H1 (cell line): ENCODE measurements around the gene C3orf20. TPM values are rescaled to one million over a fixed set of nuclear protein-coding genes. Genes with fewer than 3 reads are reported as not detected.

ENCODE experiments used
- CTCF ChIA-PET: fragments of 300-600 bp; sonication (Branson Sonifier 250); formaldehyde crosslinking; loops from one replicate; lab custom pipeline; 2021; ENCODE audit not compliant: partially characterized antibody; lab: Charles Lee
- POLR2A ChIA-PET: fragments of 300-600 bp; sonication (Branson Sonifier 250); formaldehyde crosslinking; loops from one replicate; lab custom pipeline; 2021; ENCODE audit warnings: inconsistent platforms; ENCODE audit not compliant: partially characterized antibody; lab: Charles Lee
- DNase-seq, 2 experiments: peaks; one replicate each; pipeline versions ENCODE4 v3.0.0 to v3.0.0-alpha.2; 2010 to 2022; ENCODE audit warnings: low spot score in 2 of 2, low read depth in 1 of 2, mixed read lengths in 1 of 2
- FAIRE-seq: peaks from 2 replicates; lab custom pipeline; 2011; peaks lifted over from hg19 to GRCh38; lab: Jason Lieb, UNC
- H2AFZ ChIP-seq: 2 replicates; pipeline ENCODE4 v1.8.1; 2012; ENCODE audit warnings: low read length, inconsistent platforms
- H2AK5ac ChIP-seq: 2 replicates; pipeline ENCODE4 v1.6.1; 2013; ENCODE audit warnings: low read depth, low read length
- H2BK120ac ChIP-seq: replicated peaks from 2 replicates; pipeline ENCODE3; 2013; ENCODE audit warnings: low read depth, low read length, inconsistent platforms
- H2BK12ac ChIP-seq: 2 replicates; pipeline ENCODE4 v1.6.1; 2013; ENCODE audit warnings: low read depth, low read length
- H2BK15ac ChIP-seq: 2 replicates; pipeline ENCODE4 v1.6.1; 2013; ENCODE audit warnings: low read length
- H2BK20ac ChIP-seq: 2 replicates; pipeline ENCODE4 v1.6.1; 2013; ENCODE audit warnings: low read length
- H2BK5ac ChIP-seq: 2 replicates; pipeline ENCODE4 v1.6.1; 2013; ENCODE audit warnings: low read depth, low read length
- H3K14ac ChIP-seq: 2 replicates; pipeline ENCODE4 v1.6.1; 2013; ENCODE audit warnings: inconsistent platforms; ENCODE audit not compliant: insufficient read length
- H3K18ac ChIP-seq: 2 replicates; pipeline ENCODE4 v1.6.1; 2013; ENCODE audit warnings: low read length; ENCODE audit errors: extremely low read depth
- H3K23ac ChIP-seq: 2 replicates; pipeline ENCODE4 v1.6.1; 2013; ENCODE audit warnings: inconsistent platforms; ENCODE audit not compliant: insufficient read length
- H3K23me2 ChIP-seq: 2 replicates; pipeline ENCODE4 v1.6.1; 2013; ENCODE audit warnings: low read depth, low read length
- H3K27ac ChIP-seq: 2 replicates; pipeline ENCODE4 v1.6.1; 2011; ENCODE audit warnings: low read depth, low read length, inconsistent platforms
- H3K27me3 ChIP-seq, 4 experiments: replicated peaks in 1 of 4; 1 replicate in 1 of 4; 2 replicates in 3 of 4; pipeline versions ENCODE4 v1.6.1 to v1.8.1; 2011 to 2013; ENCODE audit warnings: low read length in 3 of 4, mild to moderate bottlenecking in 3 of 4, inconsistent platforms in 2 of 4, mixed read lengths in 2 of 4, moderate library complexity in 1 of 4; ENCODE audit not compliant: control insufficient read depth in 3 of 4, insufficient read depth in 3 of 4; ENCODE audit errors: extremely low read depth in 1 of 4
- H3K36me3 ChIP-seq, 4 experiments: 2 replicates each; pipeline versions ENCODE4 v1.6.1 to v1.8.1; 2011 to 2013; ENCODE audit warnings: mild to moderate bottlenecking in 4 of 4, low read length in 3 of 4, moderate library complexity in 2 of 4, control low read depth in 1 of 4, inconsistent platforms in 1 of 4; ENCODE audit not compliant: insufficient read depth in 4 of 4, control insufficient read depth in 2 of 4
- H3K4ac ChIP-seq: replicated peaks from 2 replicates; pipeline ENCODE3; 2013; ENCODE audit warnings: low read length, low read depth, mixed read lengths, inconsistent platforms; ENCODE audit not compliant: insufficient read length
- H3K4me1 ChIP-seq, 4 experiments: replicated peaks in 1 of 4; 1 replicate in 1 of 4; 2 replicates in 3 of 4; pipeline versions ENCODE4 v1.6.1 to v1.8.1; 2011 to 2013; ENCODE audit warnings: low read length in 3 of 4, inconsistent platforms in 2 of 4, mixed read lengths in 1 of 4; ENCODE audit not compliant: insufficient read depth in 4 of 4, control insufficient read depth in 3 of 4
- H3K4me2 ChIP-seq, 2 experiments: 2 replicates each; pipeline versions ENCODE4 v1.6.1 to v1.8.1; 2011 to 2013; ENCODE audit warnings: low read depth in 2 of 2, low read length in 2 of 2, control low read depth in 1 of 2, inconsistent platforms in 1 of 2, mild to moderate bottlenecking in 1 of 2; ENCODE audit not compliant: insufficient read depth in 1 of 2
- H3K4me3 ChIP-seq, 4 experiments: fragments of 200-600, 300-600 bp in 1 of 4; sonication (generic), shearing (Covaris generic), sonication (Bioruptor Twin) in 1 of 4; 2 replicates each; pipeline versions ENCODE4 v1.5.1 to v1.8.1; 2011 to 2016; ENCODE audit warnings: low read length in 4 of 4, low read depth in 3 of 4, control low read depth in 2 of 4, inconsistent platforms in 2 of 4, mild to moderate bottlenecking in 2 of 4, mixed read lengths in 1 of 4, moderate library complexity in 1 of 4; ENCODE audit not compliant: insufficient read depth in 2 of 4; ENCODE audit errors: extremely low read depth in 1 of 4
- H3K56ac ChIP-seq: replicated peaks from 2 replicates; pipeline ENCODE3; 2013; ENCODE audit warnings: low read depth, mild to moderate bottlenecking, mixed read lengths, low read length, inconsistent platforms; ENCODE audit not compliant: insufficient read length
- H3K79me1 ChIP-seq: 2 replicates; pipeline ENCODE4 v1.6.1; 2013; ENCODE audit warnings: low read depth, low read length, control low read depth
- H3K79me2 ChIP-seq, 2 experiments: 2 replicates each; pipeline versions ENCODE4 v1.6.1 to v1.8.1; 2012 to 2013; ENCODE audit warnings: low read length in 2 of 2, mild to moderate bottlenecking in 2 of 2, inconsistent platforms in 1 of 2; ENCODE audit not compliant: insufficient read depth in 2 of 2, control insufficient read depth in 1 of 2
- H3K9ac ChIP-seq, 4 experiments: replicated peaks in 1 of 4; 1 replicate in 1 of 4; 2 replicates in 3 of 4; pipeline versions ENCODE4 v1.6.1 to v1.8.1; 2011 to 2013; ENCODE audit warnings: low read depth in 3 of 4, low read length in 3 of 4, control low read depth in 2 of 4, mild to moderate bottlenecking in 2 of 4, moderate library complexity in 2 of 4, inconsistent platforms in 1 of 4; ENCODE audit errors: extremely low read depth in 1 of 4
- H3K9me3 ChIP-seq, 2 experiments: 2 replicates each; pipeline versions ENCODE4 v1.6.1 to v1.8.1; 2012 to 2013; ENCODE audit warnings: mild to moderate bottlenecking in 2 of 2, moderate library complexity in 2 of 2, control low read depth in 1 of 2, inconsistent platforms in 1 of 2, low read depth in 1 of 2, low read length in 1 of 2, mixed read lengths in 1 of 2; ENCODE audit not compliant: insufficient read depth in 2 of 2
- H4K20me1 ChIP-seq, 2 experiments: replicated peaks in 1 of 2; 2 replicates each; pipeline versions ENCODE3 to v1.8.1; 2011 to 2013; ENCODE audit warnings: inconsistent platforms in 2 of 2, low read length in 2 of 2, mild to moderate bottlenecking in 1 of 2; ENCODE audit not compliant: insufficient read depth in 2 of 2, control insufficient read depth in 1 of 2
- H4K5ac ChIP-seq: 2 replicates; pipeline ENCODE4 v1.6.1; 2013; ENCODE audit warnings: low read length, low read depth, mixed read lengths, inconsistent platforms; ENCODE audit not compliant: insufficient read length
- H4K8ac ChIP-seq: 2 replicates; pipeline ENCODE4 v1.8.0; 2013; ENCODE audit warnings: mild to moderate bottlenecking, moderate library complexity, low read length, inconsistent platforms; ENCODE audit not compliant: insufficient read depth; ENCODE audit errors: extremely low read depth
- H4K91ac ChIP-seq: replicated peaks from 2 replicates; pipeline ENCODE3; 2013; ENCODE audit warnings: low read length, mixed read lengths, inconsistent platforms; ENCODE audit not compliant: insufficient read length
- CEBPB ChIP-seq: IDR thresholded peaks from 2 replicates; pipeline ENCODE4 v1.6.1; 2012; ENCODE audit warnings: low read depth, low read length
- EP300 ChIP-seq, 2 experiments: IDR thresholded peaks; 1 replicate in 1 of 2; 2 replicates in 1 of 2; pipeline ENCODE4 v1.6.1; 2011 to 2012; ENCODE audit warnings: low read depth in 2 of 2, low read length in 2 of 2, mild to moderate bottlenecking in 2 of 2, borderline replicate concordance in 1 of 2, inconsistent platforms in 1 of 2, moderate library complexity in 1 of 2
- KDM5A ChIP-seq: fragments of 200-600 bp; IDR thresholded peaks from 2 replicates; pipeline ENCODE4 v1.7.1; 2012; ENCODE audit warnings: mild to moderate bottlenecking, low read length, inconsistent platforms, mixed read lengths
- WGBS, 2 experiments: shearing (Covaris generic) in 1 of 2; methylation state at CpG; one replicate each; pipeline versions ENCODE4 v1.1.6 to v1.1.7; 2013 to 2015; ENCODE audit warnings: low lambda C conversion rate in 2 of 2, mixed read lengths in 2 of 2, inconsistent platforms in 1 of 2, low coverage in 1 of 2, missing lambda C conversion rate in 1 of 2; ENCODE audit not compliant: insufficient replicate concordance in 2 of 2, insufficient coverage in 1 of 2, insufficient read length in 1 of 2; ENCODE audit errors: extremely low coverage in 1 of 2, missing lambda C conversion rate in 1 of 2; 5-methylcytosine and 5-hydroxymethylcytosine counted together
- polyA plus RNA-seq, 7 experiments: library from polyadenylated mRNA; depleted of rRNA in 3 of 7; stranded (reverse) in 5 of 7; unstranded in 2 of 7; fragments of >200 nt in 5 of 7; fragments of 200-250 nt in 2 of 7; gene quantifications; 1 replicate in 5 of 7; 2 replicates in 1 of 7; 4 replicates in 1 of 7; pipeline versions ENCODE4 v1.2.1 to v1.2.3, GENCODE V29; 2011 to 2013; ENCODE audit warnings: missing spikeins in 2 of 7, mixed read lengths in 2 of 7
- total RNA-seq: library from RNA; stranded (reverse); fragmentation: NEBNext Ultra II Directional; extraction: Animal tissue kit (Norgen Biotek cat#: 25700); gene quantifications from 2 replicates; pipeline ENCODE4 v1.2.1, GENCODE V29; 2021

Gene C3orf20
- total and polyA plus RNA-seq, 2 of the 8 experiments (the other 6 are each of a cell fraction or from before 2014, with no cell fraction given): not detected

GRCh38 chr3:14719006-14719405 lies 44.1 kb downstream of the C3orf20 start:
- no peak for TF ChIP-seq KDM5A
- TF ChIP-seq EP300 (IDR thresholded peaks at IDR 0.05; ENCODE audit: borderline replicate concordance in 1 of 2, low read depth in 2 of 2, low read length in 2 of 2): no peak
- no peak for TF ChIP-seq CEBPB
- TF ChIP-seq, all 59 proteins: peak for 0
- H4K91ac ChIP-seq: no peak overlapping the region
- H2BK15ac ChIP-seq: no peak overlapping the region
- H2BK20ac ChIP-seq: no peak overlapping the region
- no peaks in the 10 kb centered on the region for H3K4me1 ChIP-seq
- DNase-seq (no peak), FAIRE-seq (no peak)
- H3K9me3 ChIP-seq: no peaks in the 10 kb centered on the region
- H3K27me3 ChIP-seq: no peaks in the 10 kb centered on the region
- no peaks in the 10 kb centered on the region for H3K23me2 ChIP-seq
- CTCF ChIA-PET: interaction anchor here (1.0 to 2.1 kb wide), 4 partner anchors 16 to 62 kb away, joined by 3 to 12 read pairs (median 4); no protein-coding TSS in a partner anchor
- no peak overlapping the region for H2BK120ac ChIP-seq
- H2BK5ac ChIP-seq: no peak overlapping the region
- H3K4ac ChIP-seq: no peak overlapping the region
- no peaks in the 10 kb centered on the region for H4K20me1 ChIP-seq
- H3K56ac ChIP-seq: no peak overlapping the region
- H4K5ac ChIP-seq: no peak overlapping the region
- no peaks in the 10 kb centered on the region for H3K79me1 ChIP-seq
- no peaks in the 10 kb centered on the region for H3K36me3 ChIP-seq
- 88% methylated on average over 2 of the region's 2 CpGs; no CpG with 5 or more reads in 1 of the 2 experiments for WGBS, 2 experiments
- H3K14ac ChIP-seq: no peak overlapping the region
- no peak overlapping the region for H3K27ac ChIP-seq
- no peak overlapping the region for H2AK5ac ChIP-seq
- H3K18ac ChIP-seq: no peak overlapping the region
- H3K4me3 ChIP-seq: no peak overlapping the region
- no peak overlapping the region for H2BK12ac ChIP-seq
- H3K4me2 ChIP-seq: no peak overlapping the region
- no peaks in the 10 kb centered on the region for H3K79me2 ChIP-seq
- H4K8ac ChIP-seq: no peak overlapping the region
- no peak overlapping the region for H2AFZ ChIP-seq
- POLR2A ChIA-PET: no interaction called here
- H3K9ac ChIP-seq: no peak overlapping the region
- H3K23ac ChIP-seq: no peak overlapping the region
